COLO829 (cell line): Measurements from ENCODE around the gene ATP2A2.
"Not testable (repeated sequence)": the region's sequence is repeated elsewhere in the genome, so short reads cannot be mapped to it uniquely, and the experiment has no call there.

Experiments
- DNase-seq: peaks from one replicate; pipeline ENCODE4 v3.0.0; 2012; ENCODE audit warnings: low spot score

Gene ATP2A2

GRCh38 chr12:110301065-110301806, 20.2 kb downstream of the ATP2A2 start:
- no peak for DNase-seq

DNA sequence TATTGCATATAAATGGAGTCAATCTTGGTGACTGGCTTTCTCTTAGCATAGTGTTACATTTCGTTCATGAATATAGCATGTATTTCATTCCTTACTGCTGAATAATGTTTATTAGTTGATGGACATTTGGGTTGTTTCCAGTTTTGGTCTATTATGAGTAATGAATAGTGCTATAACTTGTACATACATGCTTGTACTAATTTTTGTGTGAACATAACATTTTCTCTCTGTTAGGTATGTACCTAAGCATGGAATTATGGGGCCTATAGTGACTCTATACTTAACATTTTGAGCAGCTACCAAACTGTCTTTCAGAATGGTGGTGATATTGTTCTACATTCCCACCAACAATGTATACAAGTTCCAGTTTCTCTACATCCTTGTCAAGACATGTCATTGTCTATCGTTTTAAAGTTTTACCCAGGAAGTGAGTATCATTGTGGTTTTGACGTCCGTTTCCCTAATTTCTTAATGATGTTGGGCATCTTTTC, 23.1 kb downstream of the ATP2A2 start:
- no peak for DNase-seq

DNA sequence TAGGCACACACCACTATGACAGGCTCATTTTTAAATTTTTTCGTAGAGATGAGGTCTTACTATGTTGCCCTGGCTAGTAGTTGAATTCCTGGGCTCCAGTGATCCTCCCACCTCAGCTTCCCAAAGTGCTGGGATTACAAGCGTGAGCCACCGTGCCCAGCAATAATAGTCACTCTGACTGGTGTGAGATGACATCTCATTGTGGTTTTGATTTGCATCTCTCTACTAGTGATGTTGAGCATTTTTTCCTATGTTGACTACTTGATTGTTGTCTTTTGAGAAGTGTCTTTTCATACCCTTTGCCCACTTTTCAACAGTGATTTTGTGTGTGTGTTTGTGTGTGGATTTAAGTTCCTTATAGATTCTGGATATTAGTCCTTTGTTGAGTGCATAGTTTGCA, 26.3 kb downstream of the ATP2A2 start:
- no peak for DNase-seq

GRCh38 chr12:110310763-110311162, 29.7 kb downstream of the ATP2A2 start:
- no peak for DNase-seq

- DNase-seq: no peak
Observed at GRCh38 chr12:110311903-110312302, 30.9 kb downstream of the ATP2A2 start.

- no peak for DNase-seq
Observed at GRCh38 chr12:110312581-110313360, 31.7 kb downstream of the ATP2A2 start.

- peak; percentile 25 for DNase-seq
Observed at GRCh38 chr12:110314308-110314707, 33.3 kb downstream of the ATP2A2 start.

DNA sequence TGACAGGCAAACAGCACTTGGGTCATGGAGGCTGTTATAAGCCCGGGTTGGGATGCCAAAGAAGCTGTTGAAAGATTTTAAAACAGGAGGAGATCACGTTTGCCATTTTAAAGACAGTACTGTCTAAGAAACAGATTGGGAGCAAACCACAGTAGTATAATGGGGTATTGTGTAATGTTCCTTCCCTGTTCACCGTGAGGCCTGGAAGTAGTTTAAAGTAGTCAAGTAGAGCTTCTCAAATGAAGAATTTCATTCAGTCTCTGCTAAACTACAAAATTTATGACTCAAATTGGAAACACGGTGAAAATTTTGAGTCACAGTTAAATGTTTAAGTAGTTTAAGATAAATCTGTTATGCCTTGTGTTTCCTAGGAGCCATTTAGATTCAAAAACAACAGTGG, 35.8 kb downstream of the ATP2A2 start:
- peak; percentile 69 for DNase-seq

- no peak for DNase-seq
Observed at GRCh38 chr12:110317911-110318310, 36.9 kb downstream of the ATP2A2 start.

DNA sequence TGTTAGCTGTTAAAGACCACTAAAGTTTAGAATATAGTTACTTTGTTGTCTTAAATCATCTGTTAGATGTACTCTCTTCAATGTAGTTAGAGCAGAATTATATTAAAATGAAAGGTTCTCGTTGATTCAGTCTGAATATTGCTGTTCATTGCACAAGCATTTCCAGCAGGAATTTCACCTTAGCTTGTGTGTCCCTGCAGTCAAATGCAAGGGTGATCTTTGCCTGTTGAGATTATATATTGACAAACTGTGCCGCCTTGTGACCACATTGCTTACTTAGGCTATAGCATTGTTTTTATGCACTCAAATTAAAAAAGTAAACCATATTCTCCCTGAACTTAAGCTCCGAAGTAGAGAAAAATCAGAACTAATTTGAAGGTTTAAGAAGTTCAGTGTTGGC, 39.5 kb downstream of the ATP2A2 start:
- DNase-seq: no peak

DNA sequence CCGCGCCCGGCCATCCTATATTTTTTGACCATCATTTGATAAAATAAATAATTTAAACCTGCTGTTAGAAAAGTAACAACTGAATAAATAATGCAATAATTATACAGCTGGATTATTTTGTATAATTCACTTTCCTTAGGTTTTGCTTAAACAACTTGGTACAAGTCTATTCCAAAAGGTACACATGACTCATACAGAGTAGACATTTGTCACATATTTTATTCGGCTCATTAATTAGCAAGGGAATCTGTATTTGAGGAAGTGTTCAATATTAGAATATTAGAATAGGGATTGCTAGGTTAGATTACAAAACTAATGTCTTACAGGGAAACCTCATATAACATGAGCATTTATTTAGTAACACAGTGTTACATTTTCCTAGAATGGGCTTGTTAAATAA, 48.7 kb downstream of the ATP2A2 start:
- DNase-seq: no peak

DNA sequence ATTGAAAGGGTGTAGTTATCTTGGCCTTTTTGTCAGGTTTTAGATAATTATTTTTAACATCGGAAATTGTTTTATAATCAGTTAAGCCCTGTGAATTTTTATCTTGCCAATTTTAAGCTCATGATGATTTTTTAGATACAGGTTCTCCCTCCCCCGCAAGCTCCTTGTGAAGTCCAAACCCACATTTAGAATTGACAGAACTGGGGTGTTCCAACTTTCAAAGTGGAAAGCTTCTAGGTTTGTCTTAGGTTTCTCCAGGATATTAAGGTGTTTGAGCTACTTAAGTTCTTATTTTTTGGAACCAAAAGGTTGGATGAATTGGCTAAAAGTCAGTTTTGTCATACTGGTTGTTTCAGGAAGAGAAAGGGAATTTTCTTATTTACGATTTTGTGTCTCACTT, 49.1 kb downstream of the ATP2A2 start:
- no peak for DNase-seq

DNA sequence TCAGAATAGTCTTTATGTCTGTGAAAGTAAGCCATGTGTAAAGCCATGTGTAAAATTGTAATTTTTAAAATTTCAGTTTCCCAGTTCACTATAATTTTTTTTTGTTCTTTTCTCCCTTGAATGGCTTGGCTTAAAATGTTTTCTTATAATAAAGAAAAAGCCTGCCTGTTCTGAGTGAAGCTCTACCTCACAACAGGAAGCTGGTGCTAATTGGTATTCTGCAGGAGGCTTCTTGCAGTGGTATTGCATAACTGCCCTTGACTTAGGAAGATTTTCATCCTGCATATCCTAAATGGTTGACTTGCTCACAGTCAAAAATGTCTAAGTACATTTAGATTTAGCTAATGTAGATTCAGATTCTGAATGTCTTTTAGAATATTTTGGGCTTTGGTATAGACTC, 49.5 kb downstream of the ATP2A2 start:
- DNase-seq: no peak

DNA sequence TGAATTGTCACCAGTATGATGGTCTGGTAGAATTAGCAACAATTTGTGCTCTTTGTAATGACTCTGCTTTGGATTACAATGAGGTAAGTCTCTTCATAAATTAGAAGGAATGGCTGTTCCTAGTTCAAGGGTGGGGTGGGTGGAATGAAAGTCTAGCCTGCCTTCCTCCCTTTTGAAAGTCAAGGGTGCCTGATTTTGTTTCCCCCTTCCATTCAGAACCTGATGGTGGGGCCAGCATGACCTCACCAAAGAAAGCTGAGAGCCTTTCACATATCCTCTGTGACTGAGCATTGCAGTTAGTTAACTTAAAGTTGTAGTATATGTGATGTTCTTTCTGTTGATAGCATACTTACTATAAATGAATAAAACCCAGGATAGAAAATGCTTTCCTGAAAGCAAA, 52.2 kb downstream of the ATP2A2 start:
- DNase-seq: no peak

- no peak for DNase-seq
Observed at GRCh38 chr12:110335481-110336045, 54.5 kb downstream of the ATP2A2 start.

DNA sequence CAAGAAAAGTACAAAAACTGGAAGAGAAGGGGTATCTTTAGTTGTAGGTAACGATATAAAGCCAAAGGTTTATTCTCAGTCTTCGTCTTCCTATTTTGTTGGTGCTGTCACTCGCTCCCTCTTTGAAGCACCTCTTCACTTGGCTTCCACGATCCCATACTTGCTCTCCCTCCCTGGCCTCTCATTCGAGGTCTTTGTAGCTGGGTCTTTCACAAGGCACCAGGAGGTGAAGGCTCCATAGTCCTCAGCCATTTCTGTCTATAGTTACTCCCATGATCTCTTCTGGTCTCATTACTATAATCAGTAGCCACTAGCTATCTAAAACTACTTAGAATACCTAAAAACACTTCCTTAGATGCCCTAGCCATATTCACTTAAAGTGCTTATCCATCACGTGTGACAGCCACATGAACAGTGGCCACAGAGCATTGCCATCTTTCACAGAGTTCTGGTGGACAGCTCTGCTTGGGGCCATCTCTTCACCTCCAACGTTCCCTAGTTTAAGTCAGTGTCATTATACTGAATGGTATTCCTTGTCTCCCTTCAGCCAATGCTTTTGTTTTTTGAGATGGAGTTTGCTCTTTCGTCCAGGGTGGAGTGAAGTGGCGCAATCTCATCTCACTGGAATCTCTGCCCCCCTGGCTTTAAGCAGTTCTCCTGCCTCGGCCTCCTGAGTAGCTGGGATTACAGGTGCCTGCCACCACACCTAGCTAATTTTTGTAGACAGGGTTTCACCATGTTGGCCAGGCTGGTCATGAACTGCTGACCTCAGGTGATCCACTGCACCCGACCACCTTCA, 57.1 kb downstream of the ATP2A2 start:
- DNase-seq: no peak

GRCh38 chr12:110338754-110339153, 57.7 kb downstream of the ATP2A2 start:
- no peak for DNase-seq

DNA sequence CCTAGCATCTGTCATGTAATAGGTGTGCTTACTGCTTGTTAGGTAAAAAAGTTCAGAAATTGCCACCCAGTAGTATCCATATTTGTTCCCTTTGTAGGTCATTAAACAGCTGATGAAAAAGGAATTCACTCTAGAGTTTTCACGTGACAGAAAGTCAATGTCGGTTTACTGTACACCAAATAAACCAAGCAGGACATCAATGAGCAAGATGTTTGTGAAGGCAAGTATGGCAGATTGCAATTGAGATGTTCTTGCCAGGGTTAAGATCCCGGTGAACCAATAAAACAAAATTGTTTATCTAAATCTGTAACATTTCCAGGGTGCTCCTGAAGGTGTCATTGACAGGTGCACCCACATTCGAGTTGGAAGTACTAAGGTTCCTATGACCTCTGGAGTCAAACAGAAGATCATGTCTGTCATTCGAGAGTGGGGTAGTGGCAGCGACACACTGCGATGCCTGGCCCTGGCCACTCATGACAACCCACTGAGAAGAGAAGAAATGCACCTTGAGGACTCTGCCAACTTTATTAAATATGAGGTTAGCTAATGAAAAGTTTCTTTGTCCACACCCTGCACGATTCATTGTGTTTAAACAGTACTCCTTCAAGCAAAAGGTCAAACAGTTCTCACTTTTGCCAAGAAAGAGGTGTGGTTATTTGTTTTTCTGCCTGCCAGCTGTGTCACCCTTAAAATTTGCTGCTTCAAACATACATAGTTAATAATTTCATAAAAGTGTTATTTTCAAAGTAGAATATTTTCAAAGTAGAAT, 58.3 kb downstream of the ATP2A2 start:
- no peak for DNase-seq

GRCh38 chr12:110340261-110340660, 59.2 kb downstream of the ATP2A2 start:
- not testable (repeated sequence) for DNase-seq

DNA sequence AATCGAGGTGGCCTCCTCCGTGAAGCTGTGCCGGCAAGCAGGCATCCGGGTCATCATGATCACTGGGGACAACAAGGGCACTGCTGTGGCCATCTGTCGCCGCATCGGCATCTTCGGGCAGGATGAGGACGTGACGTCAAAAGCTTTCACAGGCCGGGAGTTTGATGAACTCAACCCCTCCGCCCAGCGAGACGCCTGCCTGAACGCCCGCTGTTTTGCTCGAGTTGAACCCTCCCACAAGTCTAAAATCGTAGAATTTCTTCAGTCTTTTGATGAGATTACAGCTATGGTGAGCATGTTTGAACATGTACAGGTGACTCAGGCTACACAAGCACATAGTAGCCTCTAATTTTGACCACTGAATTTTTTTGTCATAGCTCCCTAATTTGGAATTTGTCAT, 59.7 kb downstream of the ATP2A2 start:
- DNase-seq: no peak

DNA sequence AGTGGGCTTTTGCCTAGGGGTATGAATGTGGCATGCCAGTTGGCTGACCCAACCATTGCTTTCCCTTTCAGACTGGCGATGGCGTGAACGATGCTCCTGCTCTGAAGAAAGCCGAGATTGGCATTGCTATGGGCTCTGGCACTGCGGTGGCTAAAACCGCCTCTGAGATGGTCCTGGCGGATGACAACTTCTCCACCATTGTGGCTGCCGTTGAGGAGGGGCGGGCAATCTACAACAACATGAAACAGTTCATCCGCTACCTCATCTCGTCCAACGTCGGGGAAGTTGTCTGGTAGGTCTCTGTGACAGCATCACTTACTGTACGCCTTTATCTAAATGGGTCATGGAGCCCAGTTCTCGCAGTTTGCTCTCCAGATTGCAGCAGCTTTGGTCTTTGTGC, 61.1 kb downstream of the ATP2A2 start:
- no peak for DNase-seq

DNA sequence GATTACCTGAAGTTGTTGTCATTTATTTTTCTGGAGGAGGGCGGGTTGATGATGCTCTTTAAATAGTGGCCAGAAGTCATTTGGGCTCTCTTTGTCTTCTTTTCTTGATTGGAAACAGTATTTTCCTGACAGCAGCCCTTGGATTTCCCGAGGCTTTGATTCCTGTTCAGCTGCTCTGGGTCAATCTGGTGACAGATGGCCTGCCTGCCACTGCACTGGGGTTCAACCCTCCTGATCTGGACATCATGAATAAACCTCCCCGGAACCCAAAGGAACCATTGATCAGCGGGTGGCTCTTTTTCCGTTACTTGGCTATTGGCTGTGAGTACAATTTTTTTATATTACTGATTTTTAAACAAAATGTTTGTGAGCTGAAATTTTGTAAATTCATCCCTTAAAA, 62.1 kb downstream of the ATP2A2 start:
- no peak for DNase-seq
